ENCODE measurements around the gene TUBG2.
A peak's percentile ranks its signal among the peaks of the same experiment; 100 is the strongest.
"Not testable (repeated sequence)": the region's sequence is repeated elsewhere in the genome, so short reads cannot be mapped to it uniquely, and the experiment has no call there.

The TUBG2 gene

GRCh38 chr17:42659079-42659931 is at the start of gene TUBG2:
TSS of gene TUBG2 (plus strand) at chr17:42659284. CDS start at chr17:42659504, 220 bp downstream.
- peak; percentile 56 to 63 (median 59) for DNase-seq (ENCODE audit: low read depth in 3 of 3)

GRCh38 chr17:42609814-42610801 is 49.0 kb upstream of the TUBG2 start:
- DNase-seq (ENCODE audit: low read depth in 3 of 3): peak in 1 of 3 donors; percentile 11

- DNase-seq (ENCODE audit: low read depth in 3 of 3): no peak
These were observed 47.1 kb upstream of the TUBG2 start for GRCh38 chr17:42612013-42612412.

GRCh38 chr17:42613699-42614295 is 45.3 kb upstream of the TUBG2 start:
- no peak for DNase-seq (ENCODE audit: low read depth in 3 of 3)

GRCh38 chr17:42617956-42618431 is 41.1 kb upstream of the TUBG2 start:
- DNase-seq (ENCODE audit: low read depth in 3 of 3): no peak

GRCh38 chr17:42618442-42619150 is 40.5 kb upstream of the TUBG2 start:
- DNase-seq (ENCODE audit: low read depth in 3 of 3): no peak

GRCh38 chr17:42621987-42622386 is 37.1 kb upstream of the TUBG2 start:
- DNase-seq (ENCODE audit: low read depth in 3 of 3): not testable (repeated sequence)

GRCh38 chr17:42623271-42623670 is 35.8 kb upstream of the TUBG2 start:
- no peak for DNase-seq (ENCODE audit: low read depth in 3 of 3)

- no peak for DNase-seq (ENCODE audit: low read depth in 3 of 3)
These were observed 35.1 kb upstream of the TUBG2 start for GRCh38 chr17:42623732-42624596.

GRCh38 chr17:42627032-42627764 is 31.9 kb upstream of the TUBG2 start:
- DNase-seq (ENCODE audit: low read depth in 3 of 3): not testable (repeated sequence)

GRCh38 chr17:42629411-42630009 is 29.6 kb upstream of the TUBG2 start:
- DNase-seq (ENCODE audit: low read depth in 3 of 3): no peak

GRCh38 chr17:42632949-42633444 is 26.1 kb upstream of the TUBG2 start:
- DNase-seq (ENCODE audit: low read depth in 3 of 3): no peak

- DNase-seq (ENCODE audit: low read depth in 3 of 3): no peak
These were observed 19.5 kb upstream of the TUBG2 start for GRCh38 chr17:42639525-42640113.

GRCh38 chr17:42640121-42640520 is 19.0 kb upstream of the TUBG2 start:
- DNase-seq (ENCODE audit: low read depth in 3 of 3): no peak

- no peak for DNase-seq (ENCODE audit: low read depth in 3 of 3)
These were observed 16.7 kb upstream of the TUBG2 start for GRCh38 chr17:42642336-42642735.

- DNase-seq (ENCODE audit: low read depth in 3 of 3): no peak
These were observed 11.3 kb upstream of the TUBG2 start for GRCh38 chr17:42647778-42648177.

- no peak for DNase-seq (ENCODE audit: low read depth in 3 of 3)
These were observed 7.7 kb upstream of the TUBG2 start for GRCh38 chr17:42651392-42651791.
